ENCODE data around the gene OVOL1. TPM values are rescaled to one million over a fixed set of nuclear protein-coding genes. Genes with fewer than 3 reads are reported as not detected.
A peak's percentile ranks its signal among the peaks of the same experiment; 100 is the strongest.

The OVOL1 gene
- total and polyA plus RNA-seq, 12 donors: 0.07 TPM; not detected in 11

DNA sequence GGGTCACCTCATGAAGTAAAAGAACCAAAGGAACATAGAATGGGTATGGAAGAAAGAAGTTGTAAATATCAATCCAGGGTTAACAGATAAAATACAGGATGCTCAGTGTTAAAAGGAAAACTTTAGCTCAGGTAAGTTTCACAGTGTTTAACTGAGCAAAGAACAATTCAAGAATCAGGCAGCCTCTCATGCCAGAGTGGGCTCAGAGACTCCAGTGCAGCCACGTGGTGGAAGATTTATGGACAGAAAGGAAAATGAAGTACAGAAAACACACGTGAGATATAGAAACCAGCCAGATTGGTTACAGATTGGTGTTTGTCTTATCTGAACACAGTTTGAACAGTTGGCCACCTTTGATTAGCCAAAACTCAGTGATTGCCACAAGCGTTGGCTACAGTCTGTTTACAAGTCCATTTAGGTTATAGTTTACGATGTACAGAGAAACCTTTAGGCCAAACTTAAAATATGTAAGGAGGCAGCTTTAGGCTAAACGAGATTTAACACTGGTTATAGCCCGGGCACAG is 15.2 kb upstream of the OVOL1 start:
- 58 to 64% (median 62%) methylated on average over 6 of the region's 6 CpGs for WGBS, 4 donors
- Histone ChIP-seq H3K4me1 (replicated peaks in 1 of 2) (peaks cover 3 to 4% of the 10 kb centered on the region in 2 donors), H3K9me3 (replicated peaks in 1 of 3) (no peaks in the 10 kb centered on the region), H3K27me3 (no peaks in the 10 kb centered on the region), H3K27ac (no peak overlapping the region), H3K4me3 (no peak overlapping the region), H3K36me3 (replicated peaks in 1 of 2) (no peaks in the 10 kb centered on the region)
- DNase-seq: no peak
- TF ChIP-seq CTCF (IDR thresholded peaks at IDR 0.05) (no peak), POLR2A (IDR thresholded peaks at IDR 0.05) (no peak)
- intact Hi-C loops (cut with DNase I): loop anchor here (5.0 kb wide), 1 partner anchor 54 kb away; no protein-coding TSS in a partner anchor

DNA sequence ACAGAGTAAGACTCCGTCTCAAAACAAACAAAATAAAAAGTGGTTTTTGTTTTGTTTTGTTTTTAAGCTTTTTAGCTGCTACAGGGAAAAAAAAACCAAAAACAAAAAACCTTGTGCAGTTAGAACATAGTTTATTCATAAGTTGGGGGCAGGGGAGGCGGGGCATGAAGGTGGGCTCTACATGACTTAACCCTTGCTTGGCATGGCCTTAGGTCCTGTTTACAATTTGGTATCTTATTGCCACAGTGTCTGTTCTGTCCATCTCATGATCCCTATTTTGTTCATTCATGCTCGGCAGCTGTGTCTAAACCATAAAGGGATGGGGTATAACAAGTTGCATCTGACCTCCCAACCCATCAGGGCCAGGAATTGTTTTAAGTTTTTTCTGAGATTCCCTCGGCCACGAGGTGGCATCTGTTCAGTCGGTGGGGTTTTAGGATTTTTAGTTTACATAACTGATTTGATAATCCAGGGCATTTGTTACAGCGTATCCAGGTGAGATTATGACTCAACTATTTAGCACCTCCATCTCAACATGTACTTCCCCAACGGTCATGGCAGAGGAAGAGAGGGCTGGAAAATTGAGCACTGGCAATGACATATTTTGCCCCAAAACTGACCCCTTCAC is 13.0 kb upstream of the OVOL1 start:
- H3K4me3 ChIP-seq: no peak overlapping the region
- intact Hi-C loops (cut with DNase I): loop anchor here (5.0 kb wide), 1 partner anchor 57 kb away; no protein-coding TSS in a partner anchor
- peak in 2 of 7 donors; percentile 21 to 35 for DNase-seq
- TF ChIP-seq CTCF (IDR thresholded peaks at IDR 0.05): peak in 2 of 6 experiments; percentile 10 to 17
- TF ChIP-seq POLR2A (IDR thresholded peaks at IDR 0.05): no peak
- peaks cover 0 to 18% of the 10 kb centered on the region in 2 donors for H3K36me3 ChIP-seq (replicated peaks in 1 of 2)
- no peak overlapping the region for H3K27ac ChIP-seq
- WGBS, 4 donors: 56 to 63% (median 60%) methylated on average over 8 of the region's 8 CpGs
- no peaks in the 10 kb centered on the region for H3K27me3 ChIP-seq
- peaks cover 3 to 4% of the 10 kb centered on the region in 2 donors for H3K4me1 ChIP-seq (replicated peaks in 1 of 2)
- H3K9me3 ChIP-seq (replicated peaks in 1 of 3): no peaks in the 10 kb centered on the region

- peaks cover 7 to 9% of the 10 kb centered on the region in 2 donors for H3K4me1 ChIP-seq (replicated peaks in 1 of 2)
Measured at GRCh38 chr11:65774525-65775306, 12.1 kb upstream of the OVOL1 start.

More at GRCh38 chr11:65774525-65775306, 12.1 kb upstream of the OVOL1 start:
- TF ChIP-seq POLR2A (IDR thresholded peaks at IDR 0.05) (no peak), CTCF (IDR thresholded peaks at IDR 0.05) (no peak)
- H3K27me3 ChIP-seq: no peaks in the 10 kb centered on the region
- intact Hi-C loops (cut with DNase I): loop anchor here (5.0 kb wide), 1 partner anchor 57 kb away; no protein-coding TSS in a partner anchor
- WGBS, 4 donors: 78 to 90% (median 84%) methylated on average over 6 to 9 of the region's 9 CpGs
- DNase-seq: peak in 3 of 7 donors; percentile 11 to 51 (median 21)
- H3K9me3 ChIP-seq (replicated peaks in 1 of 3): no peaks in the 10 kb centered on the region
- H3K4me3 ChIP-seq: no peak overlapping the region
- H3K36me3 ChIP-seq (replicated peaks in 1 of 2): peaks cover 0 to 18% of the 10 kb centered on the region in 2 donors
- H3K27ac ChIP-seq: no peak overlapping the region

Measured in adrenal gland (tissue), 12 donors.